HL-60 (cell line): Measurements from ENCODE around the gene MARCHF2.
"Not testable (repeated sequence)": the region's sequence is repeated elsewhere in the genome, so short reads cannot be mapped to it uniquely, and the experiment has no call there.

Experiments
- DNase-seq, 2 experiments: peaks; one replicate each; pipeline ENCODE4 v3.0.0-alpha.2; 2010 to 2020; ENCODE audit warnings: low read depth in 1 of 2, low spot score in 1 of 2
- H3K27ac ChIP-seq: fragments of 250-450 bp; sonication (Bioruptor Pico); replicated peaks from 2 replicates; pipeline ENCODE4 v1.5.1; 2020; ENCODE audit warnings: mild to moderate bottlenecking, moderate library complexity
- H3K27me3 ChIP-seq: fragments of 250-450 bp; sonication (Bioruptor Pico); 2 replicates; pipeline ENCODE4 v1.5.1; 2021; ENCODE audit warnings: mild to moderate bottlenecking, moderate library complexity; ENCODE audit not compliant: insufficient read depth, poor library complexity, severe bottlenecking
- H3K4me3 ChIP-seq: replicated peaks from 2 replicates; pipeline ENCODE4 v1.5.1; 2011; ENCODE audit warnings: mild to moderate bottlenecking, control low read depth, low read length; ENCODE audit not compliant: insufficient read depth
- CTCF ChIP-seq: IDR thresholded peaks from one replicate; pipeline ENCODE4 v1.5.1; 2011; ENCODE audit warnings: low read length, control low read depth, inconsistent platforms; ENCODE audit not compliant: insufficient read depth
- GABPA ChIP-seq: IDR thresholded peaks from 2 replicates; pipeline ENCODE4 v1.6.1; 2012; ENCODE audit warnings: low read depth
- POLR2AphosphoS5 ChIP-seq: IDR thresholded peaks from 2 replicates; pipeline ENCODE4 v1.6.1; 2012; ENCODE audit warnings: low read depth
- REST ChIP-seq: IDR thresholded peaks from 2 replicates; pipeline ENCODE4 v1.6.1; 2012; ENCODE audit warnings: low read depth; ENCODE audit not compliant: insufficient replicate concordance
- SPI1 ChIP-seq: IDR thresholded peaks from 2 replicates; pipeline ENCODE4 v1.6.1; 2012; ENCODE audit warnings: low read depth, mild to moderate bottlenecking, borderline replicate concordance

MARCHF2 gene

GRCh38 chr19:8377598-8377997 lies 35.5 kb upstream of the MARCHF2 start:
- Histone ChIP-seq H3K4me3 (no peak overlapping the region), H3K27ac (no peak overlapping the region), H3K27me3 (no peaks in the 10 kb centered on the region)
- TF ChIP-seq CTCF: no peak
- TF ChIP-seq SPI1: no peak
- TF ChIP-seq GABPA: no peak
- no peak for TF ChIP-seq POLR2AphosphoS5
- no peak for TF ChIP-seq REST
- DNase-seq: no peak

- H3K4me3 ChIP-seq, H3K27ac ChIP-seq, H3K27me3 ChIP-seq, DNase-seq: not testable (repeated sequence)
Measured at GRCh38 chr19:8379156-8379891, 33.8 kb upstream of the MARCHF2 start.

GRCh38 chr19:8384569-8384968 lies 28.5 kb upstream of the MARCHF2 start:
- peak overlapping the region; percentile 59 for H3K27ac ChIP-seq
- peak; percentile 38; the same call in 1 of the 2 replicates for TF ChIP-seq POLR2AphosphoS5
- not testable (repeated sequence) for H3K4me3 ChIP-seq

GRCh38 chr19:8385103-8385502 lies 28.0 kb upstream of the MARCHF2 start:
- H3K27me3 ChIP-seq: not testable (repeated sequence)
- peak in 1 of 2 experiments; percentile 23 for DNase-seq

More at GRCh38 chr19:8384569-8384968, 28.5 kb upstream of the MARCHF2 start:
- DNase-seq: peak; percentile 32 to 85
- H3K27me3 ChIP-seq: not testable (repeated sequence)

GRCh38 chr19:8385566-8385965 lies 27.5 kb upstream of the MARCHF2 start:
- not testable (repeated sequence) for DNase-seq, H3K27me3 ChIP-seq, H3K4me3 ChIP-seq
- peak overlapping the region; percentile 59 for H3K27ac ChIP-seq

More at GRCh38 chr19:8385103-8385502, 28.0 kb upstream of the MARCHF2 start:
- peak overlapping the region; percentile 59 for H3K27ac ChIP-seq
- H3K4me3 ChIP-seq: not testable (repeated sequence)

GRCh38 chr19:8386419-8386818 lies 26.7 kb upstream of the MARCHF2 start:
- DNase-seq, H3K27ac ChIP-seq, H3K4me3 ChIP-seq, H3K27me3 ChIP-seq: not testable (repeated sequence)

GRCh38 chr19:8386990-8387389 lies 26.1 kb upstream of the MARCHF2 start:
- H3K27ac ChIP-seq: no peak overlapping the region
- no peak overlapping the region for H3K4me3 ChIP-seq
- no peak for TF ChIP-seq CTCF
- TF ChIP-seq SPI1: no peak
- TF ChIP-seq POLR2AphosphoS5: no peak
- no peak for TF ChIP-seq GABPA
- no peak for TF ChIP-seq REST
- no peak for DNase-seq
- H3K27me3 ChIP-seq: no peaks in the 10 kb centered on the region
